MM.1S (cell line): ENCODE measurements around the gene DNAI2.

Experiments used
- DNase-seq: peaks from one replicate; pipeline ENCODE4 v3.0.0-alpha.2; 2015
- H2AFZ ChIP-seq: fragments of 300-600 bp; sonication (generic); 2 replicates; pipeline ENCODE4 v1.6.0; 2016; ENCODE audit warnings: antibody characterized with exemption, low read length
- H3F3A ChIP-seq: fragments of 300-600 bp; sonication (generic); 2 replicates; pipeline ENCODE4 v1.6.1; 2016; ENCODE audit warnings: mild to moderate bottlenecking, antibody characterized with exemption, low read length, moderate library complexity, mixed read lengths; ENCODE audit not compliant: insufficient read depth
- H3K27ac ChIP-seq: fragments of 300-600 bp; sonication (generic); 2 replicates; pipeline ENCODE4 v1.5.1; 2016; ENCODE audit warnings: mild to moderate bottlenecking, low read length
- H3K27me3 ChIP-seq: fragments of 300-600 bp; sonication (generic); replicated peaks from 2 replicates; pipeline ENCODE4 v1.6.0; 2016; ENCODE audit warnings: low read length; ENCODE audit not compliant: insufficient read depth
- H3K36me3 ChIP-seq: fragments of 300-600 bp; sonication (generic); replicated peaks from 2 replicates; pipeline ENCODE4 v1.6.1; 2016; ENCODE audit warnings: mild to moderate bottlenecking, low read length, mixed read lengths; ENCODE audit not compliant: insufficient read depth
- H3K4me1 ChIP-seq: fragments of 300-600 bp; sonication (generic); 2 replicates; pipeline ENCODE4 v1.6.1; 2016; ENCODE audit warnings: low read length, mixed read lengths
- H3K4me2 ChIP-seq: fragments of 300-600 bp; sonication (generic); 2 replicates; pipeline ENCODE4 v1.6.0; 2016; ENCODE audit warnings: low read depth, low read length
- H3K4me3 ChIP-seq: fragments of 300-600 bp; sonication (generic); 2 replicates; pipeline ENCODE4 v1.5.1; 2016; ENCODE audit warnings: low read length, mixed read lengths
- H3K79me2 ChIP-seq: fragments of 300-600 bp; sonication (generic); 2 replicates; pipeline ENCODE4 v1.6.1; 2016; ENCODE audit warnings: mixed run types, low read length, mixed read lengths
- H3K9ac ChIP-seq: fragments of 300-600 bp; sonication (generic); 2 replicates; pipeline ENCODE4 v1.6.1; 2016; ENCODE audit warnings: low read length, mixed read lengths
- H3K9me2 ChIP-seq: fragments of 300-600 bp; sonication (generic); replicated peaks from 2 replicates; pipeline ENCODE4 v1.6.1; 2016; ENCODE audit warnings: mild to moderate bottlenecking, low read length, mixed read lengths; ENCODE audit not compliant: insufficient read depth
- H3K9me3 ChIP-seq: fragments of 300-600 bp; sonication (generic); replicated peaks from 2 replicates; pipeline ENCODE4 v1.6.1; 2016; ENCODE audit warnings: mild to moderate bottlenecking, low read length, mixed read lengths; ENCODE audit not compliant: insufficient read depth
- H4K20me1 ChIP-seq: fragments of 300-600 bp; sonication (generic); 2 replicates; pipeline ENCODE4 v1.6.1; 2016; ENCODE audit warnings: mild to moderate bottlenecking, low read length, moderate library complexity, mixed read lengths; ENCODE audit not compliant: insufficient read depth
- EZH2 ChIP-seq: fragments of 300-600 bp; sonication (generic); optimal IDR thresholded peaks from 2 replicates; pipeline ENCODE3; 2017; ENCODE audit warnings: low read depth, mild to moderate bottlenecking, antibody characterized with exemption, low read length, mixed read lengths
- EZH2phosphoT487 ChIP-seq: fragments of 300-600 bp; sonication (generic); IDR thresholded peaks from 2 replicates; pipeline ENCODE4 v1.6.1; 2018; ENCODE audit warnings: antibody characterized with exemption, low read length
- TF ChIP-seq, protein P1 (sequence below): fragments of 300-600 bp; sonication (generic); IDR thresholded peaks from 2 replicates; pipeline ENCODE4 v1.5.1; 2016; ENCODE audit warnings: antibody characterized with exemption, low read length, mixed read lengths

Gene DNAI2

DNA sequence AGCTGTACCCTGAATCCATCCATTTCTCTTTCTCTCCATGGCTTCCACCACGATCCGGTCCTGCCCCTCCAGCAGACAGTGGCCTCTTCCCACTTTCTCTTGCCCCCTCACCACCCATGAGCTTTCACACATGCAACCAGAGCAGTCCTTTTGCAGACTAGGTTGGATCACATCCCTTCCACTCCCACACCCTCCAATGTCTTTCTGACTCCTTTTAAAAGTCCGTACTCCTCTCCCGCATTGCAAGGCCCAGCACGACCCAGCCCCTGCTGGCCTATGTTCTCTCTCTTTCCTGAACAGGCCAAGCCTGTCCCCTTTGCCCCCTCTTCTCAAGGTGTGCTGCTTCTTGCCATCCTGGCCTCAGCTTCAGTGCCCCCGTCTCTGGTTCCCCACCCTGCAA is 22.5 kb upstream of the DNAI2 start:
- Histone ChIP-seq H4K20me1 (no peaks in the 10 kb centered on the region), H2AFZ (no peak overlapping the region), H3K79me2 (no peaks in the 10 kb centered on the region), H3K27ac (no peak overlapping the region), H3K9me2 (no peaks in the 10 kb centered on the region), H3K9me3 (no peaks in the 10 kb centered on the region), H3K4me3 (no peak overlapping the region), H3K4me2 (no peak overlapping the region), H3K4me1 (no peaks in the 10 kb centered on the region), H3K36me3 (no peaks in the 10 kb centered on the region), H3F3A (no peaks in the 10 kb centered on the region), H3K27me3 (peaks cover 84% of the 10 kb centered on the region), H3K9ac (no peak overlapping the region)
- TF ChIP-seq EZH2 (no peak), EZH2phosphoT487 (no peak)
- TF ChIP-seq, protein P1, sequence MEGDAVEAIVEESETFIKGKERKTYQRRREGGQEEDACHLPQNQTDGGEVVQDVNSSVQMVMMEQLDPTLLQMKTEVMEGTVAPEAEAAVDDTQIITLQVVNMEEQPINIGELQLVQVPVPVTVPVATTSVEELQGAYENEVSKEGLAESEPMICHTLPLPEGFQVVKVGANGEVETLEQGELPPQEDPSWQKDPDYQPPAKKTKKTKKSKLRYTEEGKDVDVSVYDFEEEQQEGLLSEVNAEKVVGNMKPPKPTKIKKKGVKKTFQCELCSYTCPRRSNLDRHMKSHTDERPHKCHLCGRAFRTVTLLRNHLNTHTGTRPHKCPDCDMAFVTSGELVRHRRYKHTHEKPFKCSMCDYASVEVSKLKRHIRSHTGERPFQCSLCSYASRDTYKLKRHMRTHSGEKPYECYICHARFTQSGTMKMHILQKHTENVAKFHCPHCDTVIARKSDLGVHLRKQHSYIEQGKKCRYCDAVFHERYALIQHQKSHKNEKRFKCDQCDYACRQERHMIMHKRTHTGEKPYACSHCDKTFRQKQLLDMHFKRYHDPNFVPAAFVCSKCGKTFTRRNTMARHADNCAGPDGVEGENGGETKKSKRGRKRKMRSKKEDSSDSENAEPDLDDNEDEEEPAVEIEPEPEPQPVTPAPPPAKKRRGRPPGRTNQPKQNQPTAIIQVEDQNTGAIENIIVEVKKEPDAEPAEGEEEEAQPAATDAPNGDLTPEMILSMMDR, result no peak
- no peak for DNase-seq

DNA sequence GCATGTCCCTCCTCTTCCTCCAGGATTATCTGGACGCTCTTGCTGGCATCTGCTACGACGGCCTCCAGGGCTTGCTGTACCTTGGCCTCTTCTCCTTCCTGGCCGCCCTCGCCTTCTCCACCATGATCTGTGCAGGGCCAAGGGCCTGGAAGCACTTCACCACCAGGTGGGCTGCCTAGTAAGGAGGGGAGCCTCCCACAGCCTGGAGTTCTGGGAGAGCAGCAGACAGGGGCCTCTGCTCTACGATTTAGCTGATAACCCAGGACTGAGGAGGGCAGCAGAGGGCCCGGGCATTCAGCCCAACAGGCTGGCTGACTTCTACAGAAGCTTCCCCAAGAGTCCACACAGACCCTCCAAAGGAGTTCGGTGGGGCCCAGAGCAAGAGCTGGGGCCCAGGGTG is 21.8 kb upstream of the DNAI2 start:
- Histone ChIP-seq H3K4me3 (no peak overlapping the region), H3K9me2 (no peaks in the 10 kb centered on the region), H3K9ac (no peak overlapping the region), H4K20me1 (no peaks in the 10 kb centered on the region), H3K9me3 (no peaks in the 10 kb centered on the region), H3K4me2 (no peak overlapping the region), H2AFZ (no peak overlapping the region), H3K79me2 (no peaks in the 10 kb centered on the region), H3K36me3 (no peaks in the 10 kb centered on the region), H3K4me1 (no peaks in the 10 kb centered on the region), H3F3A (no peaks in the 10 kb centered on the region), H3K27ac (no peak overlapping the region), H3K27me3 (peaks cover 85% of the 10 kb centered on the region)
- no peak for DNase-seq
- no peak for TF ChIP-seq EZH2
- TF ChIP-seq, protein P1, result no peak
- no peak for TF ChIP-seq EZH2phosphoT487

DNA sequence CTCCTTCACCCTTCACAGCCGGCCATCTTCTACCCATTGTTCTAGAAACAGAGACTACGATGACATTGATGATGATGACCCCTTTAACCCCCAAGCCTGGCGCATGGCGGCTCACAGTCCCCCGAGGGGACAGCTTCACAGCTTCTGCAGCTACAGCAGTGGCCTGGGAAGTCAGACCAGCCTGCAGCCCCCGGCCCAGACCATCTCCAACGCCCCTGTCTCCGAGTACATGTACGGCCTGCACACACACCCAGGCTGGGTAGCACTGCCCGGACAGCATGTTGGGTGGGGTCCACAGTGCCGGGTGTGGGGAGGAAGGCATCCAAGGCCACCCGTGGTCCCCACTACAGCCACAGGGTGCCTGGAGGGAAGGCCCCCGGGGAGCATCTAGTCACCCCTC is 21.0 kb upstream of the DNAI2 start:
- Histone ChIP-seq H3K9me3 (no peaks in the 10 kb centered on the region), H3F3A (no peaks in the 10 kb centered on the region)

More for the DNA sequence above, 21.0 kb upstream of the DNAI2 start:
- DNase-seq, result no peak
- Histone ChIP-seq H2AFZ (no peak overlapping the region), H3K4me1 (no peaks in the 10 kb centered on the region), H3K36me3 (no peaks in the 10 kb centered on the region), H3K79me2 (no peaks in the 10 kb centered on the region), H3K4me3 (no peak overlapping the region), H3K27ac (no peak overlapping the region), H4K20me1 (no peaks in the 10 kb centered on the region), H3K9me2 (no peaks in the 10 kb centered on the region), H3K4me2 (no peak overlapping the region), H3K9ac (no peak overlapping the region), H3K27me3 (peaks cover 84% of the 10 kb centered on the region)
- TF ChIP-seq, protein P1, result no peak
- no peak for TF ChIP-seq EZH2phosphoT487
- no peak for TF ChIP-seq EZH2
